HG02852 (cell line): Measurements from ENCODE around the gene CCNL2.
"Not testable (repeated sequence)": the region's sequence is repeated elsewhere in the genome, so short reads cannot be mapped to it uniquely, and the experiment has no call there.

Experiments used
- ATAC-seq: cut with Tn5 transposase; IDR thresholded peaks from one replicate; pipeline ENCODE4 v1.9.1; 2021; ENCODE audit warnings: mild to moderate bottlenecking, moderate library complexity; ENCODE audit not compliant: unreplicated experiment

Gene CCNL2

DNA sequence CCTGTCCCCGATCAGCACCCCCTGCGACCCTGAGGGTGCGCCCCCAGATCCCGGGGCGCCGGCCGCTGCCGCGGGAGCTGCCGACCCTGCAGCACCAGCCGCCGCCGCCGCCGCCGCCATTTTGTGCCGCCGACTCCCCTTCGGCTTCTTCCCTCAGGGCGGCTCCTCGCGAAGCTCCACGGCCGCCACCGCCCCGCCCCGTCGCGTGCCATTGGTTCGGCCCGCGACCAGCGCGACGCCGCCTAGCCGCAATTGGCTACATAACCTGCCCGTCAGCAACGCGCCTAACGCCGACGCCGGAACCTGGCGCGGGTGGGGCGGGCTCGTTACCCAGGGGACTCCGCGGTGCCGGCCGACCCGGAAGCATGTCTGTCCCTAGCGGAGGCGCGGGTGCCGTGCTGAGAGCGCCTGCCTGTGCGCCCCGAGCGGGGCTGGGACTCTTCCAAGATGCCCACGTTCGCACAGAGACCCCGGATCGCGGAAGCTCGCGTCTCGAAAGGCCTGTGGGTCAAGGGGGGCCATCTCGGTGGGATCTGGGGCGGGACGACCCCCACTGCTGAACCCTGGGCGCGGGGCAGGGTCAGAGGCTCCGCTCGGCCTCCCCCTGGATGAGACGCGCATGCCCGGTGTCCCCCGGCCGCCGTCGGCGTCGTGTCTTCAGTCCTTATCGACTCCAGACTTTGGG, at the start of gene CCNL2:
Gene CCNL2, minus strand, starts transcription at position 149 of the 685 bp plus-strand sequence. Its CDS starts 29 bp downstream, at position 120.
- ATAC-seq: peak; percentile 88

- ATAC-seq: not testable (repeated sequence)
Measured at GRCh38 chr1:1446631-1447030, 47.5 kb upstream of the CCNL2 start.

- no peak for ATAC-seq
Measured at GRCh38 chr1:1442069-1442770, 43.1 kb upstream of the CCNL2 start.

- ATAC-seq: no peak
Measured at GRCh38 chr1:1441002-1441888, 42.1 kb upstream of the CCNL2 start.

- no peak for ATAC-seq
Measured at GRCh38 chr1:1440262-1441001, 41.3 kb upstream of the CCNL2 start.

GRCh38 chr1:1439546-1440261, 40.6 kb upstream of the CCNL2 start:
- ATAC-seq: no peak

DNA sequence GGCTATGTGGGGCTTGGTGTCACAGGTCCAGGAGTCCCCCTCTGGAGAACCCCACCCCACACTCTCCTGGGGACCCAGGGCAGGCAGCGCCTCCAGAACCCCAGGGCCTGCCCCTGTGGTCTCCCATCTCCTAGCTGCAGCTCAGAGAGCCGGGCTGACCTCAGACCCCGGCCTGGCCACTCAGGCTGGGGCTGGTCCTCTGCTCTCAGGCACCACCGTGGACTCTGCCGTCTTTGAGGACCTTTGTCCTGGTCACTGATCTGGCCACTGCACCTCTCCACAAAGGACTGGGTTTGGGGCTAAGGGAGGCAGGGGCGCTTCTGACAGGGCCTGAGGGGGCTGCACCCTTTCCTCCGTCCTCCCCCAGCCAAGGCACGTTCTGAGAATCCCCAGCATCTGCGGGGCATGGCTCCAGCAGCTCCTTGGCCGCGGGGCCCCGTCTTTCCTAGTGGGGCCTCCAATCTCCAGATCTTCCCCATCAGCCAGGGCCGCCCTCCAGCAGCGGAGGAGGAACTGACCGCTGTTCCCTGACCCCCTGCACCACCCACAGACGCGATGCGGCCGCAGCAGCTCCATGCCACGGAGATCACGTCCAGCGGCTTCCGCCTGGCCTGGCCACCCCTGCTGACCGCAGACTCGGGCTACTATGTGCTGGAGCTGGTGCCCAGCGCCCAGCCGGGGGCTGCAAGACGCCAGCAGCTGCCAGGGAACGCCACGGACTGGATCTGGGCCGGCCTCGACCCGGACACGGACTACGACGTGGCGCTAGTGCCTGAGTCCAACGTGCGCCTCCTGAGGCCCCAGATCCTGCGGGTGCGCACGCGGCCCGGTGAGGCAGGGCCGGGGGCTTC, 39.6 kb upstream of the CCNL2 start:
- ATAC-seq: no peak

DNA sequence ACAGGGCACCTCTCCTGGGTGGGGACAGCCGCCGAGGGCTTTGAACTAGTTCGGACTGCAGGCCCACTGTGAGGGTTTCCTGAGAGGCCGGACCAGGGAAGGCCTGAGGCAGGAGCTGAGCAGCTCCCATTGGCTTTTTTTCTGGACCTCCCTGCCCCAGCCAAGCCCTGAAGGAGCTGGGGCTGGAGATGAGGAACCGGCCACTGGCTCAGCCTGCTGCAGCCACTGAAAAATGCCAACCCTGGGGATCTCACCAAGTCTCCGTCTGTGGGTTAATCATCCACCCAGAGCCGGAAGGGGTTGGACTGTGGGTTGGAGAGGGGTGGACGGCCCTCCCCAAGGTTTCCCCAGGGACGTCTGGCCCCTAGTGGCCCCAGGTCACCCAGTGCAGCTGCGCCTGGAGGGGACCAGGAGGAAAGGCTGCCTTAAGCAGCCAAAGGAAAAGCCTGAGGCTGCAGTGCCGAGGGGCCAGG, 38.8 kb upstream of the CCNL2 start:
- no peak for ATAC-seq

DNA sequence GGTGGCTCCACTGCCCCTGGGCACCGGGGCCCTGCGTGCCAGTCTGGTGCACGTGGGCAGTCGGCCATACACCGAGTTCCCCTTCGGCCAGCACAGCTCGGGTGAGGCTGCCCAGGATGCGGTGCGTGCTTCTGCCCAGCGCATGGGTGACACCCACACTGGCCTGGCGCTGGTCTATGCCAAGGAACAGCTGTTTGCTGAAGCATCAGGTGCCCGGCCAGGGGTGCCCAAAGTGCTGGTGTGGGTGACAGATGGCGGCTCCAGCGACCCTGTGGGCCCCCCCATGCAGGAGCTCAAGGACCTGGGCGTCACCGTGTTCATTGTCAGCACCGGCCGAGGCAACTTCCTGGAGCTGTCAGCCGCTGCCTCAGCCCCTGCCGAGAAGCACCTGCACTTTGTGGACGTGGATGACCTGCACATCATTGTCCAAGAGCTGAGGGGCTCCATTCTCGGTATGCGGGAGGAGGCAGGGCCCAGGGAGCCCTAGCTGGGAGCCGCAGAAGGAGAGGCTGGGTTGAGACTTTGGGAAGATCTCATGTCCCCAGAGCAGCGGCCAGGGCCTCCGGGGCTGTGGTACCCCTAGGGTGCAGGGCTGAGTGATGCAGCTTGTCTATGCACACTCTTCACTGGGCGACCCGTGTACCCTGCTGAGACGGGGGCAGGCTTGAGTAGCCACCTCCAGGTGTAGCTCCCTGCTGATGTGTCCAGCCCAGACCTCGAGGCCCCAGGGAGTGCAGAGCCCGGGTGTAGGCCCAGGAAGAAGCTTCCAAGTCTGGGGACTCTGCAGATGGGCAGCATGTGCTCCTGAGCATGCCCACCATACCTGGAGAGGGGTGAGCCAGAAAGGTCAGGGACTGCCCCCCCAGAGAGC, 38.1 kb upstream of the CCNL2 start:
- ATAC-seq: no peak

DNA sequence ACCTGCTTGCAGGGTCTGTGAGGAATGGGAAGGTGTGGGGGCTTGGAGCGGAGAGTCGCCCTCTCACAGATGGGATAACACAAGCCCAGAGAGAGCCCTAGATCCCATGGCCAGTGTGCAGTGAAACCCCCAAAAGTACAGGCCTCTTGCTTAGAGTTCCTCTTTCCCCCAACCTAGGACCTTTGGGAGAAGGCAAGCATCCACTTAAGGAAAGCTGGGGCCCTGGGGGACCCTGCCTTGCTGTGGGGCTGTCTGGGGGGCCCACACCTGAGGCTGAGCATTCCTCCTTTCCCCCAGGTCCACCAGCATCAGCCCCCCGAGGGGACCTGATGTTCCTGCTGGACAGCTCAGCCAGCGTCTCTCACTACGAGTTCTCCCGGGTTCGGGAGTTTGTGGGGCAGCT, 37.5 kb upstream of the CCNL2 start:
- ATAC-seq: no peak

DNA sequence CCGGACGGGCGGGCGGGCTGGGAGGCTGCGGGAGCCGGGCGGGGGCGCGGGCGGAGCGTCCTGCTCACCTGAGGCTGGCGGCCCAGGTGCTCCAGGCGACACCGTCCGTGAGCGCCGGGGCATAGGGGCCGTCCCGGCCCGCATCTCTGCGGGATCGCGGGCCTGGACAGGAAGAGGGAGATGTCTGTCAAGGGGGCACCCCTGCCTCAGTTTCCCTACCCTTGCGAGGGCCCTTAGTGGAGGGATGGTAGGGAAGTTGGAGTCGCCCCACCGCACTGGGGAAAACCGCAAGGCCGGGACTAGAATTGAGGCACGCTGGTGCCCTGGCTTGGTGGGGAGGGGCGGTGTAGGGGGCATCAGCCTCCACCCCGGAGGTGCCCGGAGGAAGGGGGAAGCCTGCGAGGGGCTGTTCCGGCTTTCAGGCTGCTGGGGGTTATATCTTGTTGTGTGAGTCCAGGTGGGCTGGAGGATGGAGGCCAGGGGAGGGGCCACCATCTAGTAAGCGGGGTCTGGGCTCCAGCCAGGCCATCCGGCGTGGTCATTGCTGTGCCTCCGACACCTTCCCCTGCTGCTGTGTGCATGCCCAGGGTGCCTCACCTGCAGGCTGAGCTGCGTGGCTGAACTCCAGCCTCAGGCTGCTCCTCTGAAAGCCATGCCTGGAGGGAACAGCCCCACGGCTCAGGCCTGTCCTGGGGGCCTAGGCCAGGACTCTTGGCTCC, 36.9 kb upstream of the CCNL2 start:
- ATAC-seq: no peak

DNA sequence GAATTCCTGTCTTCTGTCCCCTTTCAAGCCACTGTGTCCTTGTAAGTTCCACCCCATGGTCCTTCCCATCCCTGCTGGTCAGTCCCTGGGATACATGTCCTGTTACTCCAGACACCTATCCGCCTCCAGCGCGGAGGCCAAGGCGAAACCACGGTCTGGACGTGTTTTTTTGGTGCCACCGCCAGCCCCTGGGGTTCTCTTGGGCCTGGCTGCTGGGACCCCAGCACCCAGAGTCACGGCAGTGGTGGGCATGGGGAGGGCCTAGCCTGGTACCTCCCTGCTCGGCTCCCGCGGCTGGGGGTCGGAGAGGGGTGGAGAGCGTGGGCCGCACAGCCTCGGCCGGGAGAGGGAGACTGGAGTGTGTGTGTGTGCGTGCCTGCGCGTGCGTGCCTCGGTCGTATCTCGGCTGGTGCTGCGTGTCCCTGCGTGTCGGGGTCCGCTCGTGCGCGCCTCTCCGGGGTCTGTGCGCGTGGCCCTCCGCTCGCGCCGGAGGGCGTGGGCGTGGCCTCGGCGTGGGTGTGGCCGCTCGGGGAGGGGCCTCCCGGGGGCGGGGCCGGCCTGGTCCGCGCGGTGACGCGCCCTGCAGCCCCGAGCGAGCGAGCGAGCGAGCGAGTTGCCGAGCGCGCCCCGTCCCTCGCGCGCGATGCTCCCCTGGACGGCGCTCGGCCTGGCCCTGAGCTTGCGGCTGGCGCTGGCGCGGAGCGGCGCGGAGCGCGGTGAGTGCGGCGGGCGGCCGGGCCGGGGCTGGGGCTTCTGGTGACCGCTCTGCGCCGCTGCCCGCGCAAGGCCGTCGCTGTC, 36.2 kb upstream of the CCNL2 start, which contains the start of gene VWA1:
Gene VWA1, plus strand, starts transcription at position 585 of the 798 bp plus-strand sequence. Its CDS starts 59 bp downstream, at position 644.
- no peak for ATAC-seq

DNA sequence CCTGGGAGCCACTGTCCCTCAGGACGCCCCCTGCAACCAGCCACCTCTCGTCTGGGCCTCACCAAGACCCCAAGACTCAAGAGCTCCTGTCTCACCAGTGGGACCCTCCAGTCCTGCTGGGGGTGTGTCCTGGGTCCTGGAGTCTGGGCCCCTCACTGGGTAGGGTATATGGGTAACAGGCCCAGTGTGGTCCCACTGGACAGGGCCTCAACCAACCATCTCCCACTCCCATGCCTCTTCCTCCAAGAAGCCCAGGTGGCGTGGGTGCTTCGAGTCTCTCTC, 35.6 kb upstream of the CCNL2 start:
- ATAC-seq: no peak

- ATAC-seq: no peak
Measured at GRCh38 chr1:1434131-1434823, 35.1 kb upstream of the CCNL2 start.

DNA sequence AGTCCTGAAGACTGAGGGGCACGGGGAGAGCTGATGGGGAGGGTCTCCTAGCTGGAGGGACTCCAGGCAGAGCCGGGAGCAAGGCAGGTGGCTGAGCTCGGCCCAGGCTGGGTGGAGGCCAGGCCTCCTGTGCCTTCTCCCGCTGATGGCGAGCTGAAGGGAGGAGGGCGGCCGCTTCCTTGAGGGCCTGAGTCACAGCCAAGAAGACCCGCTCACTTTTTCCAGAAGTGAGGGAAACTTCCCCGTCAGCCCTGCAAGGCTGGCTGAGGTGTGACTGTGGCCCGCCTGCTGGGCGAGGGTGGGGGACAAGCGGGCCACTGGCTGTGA, 34.6 kb upstream of the CCNL2 start:
- no peak for ATAC-seq
